K562 (cell line): ENCODE results near the gene BRD4. TPM values are rescaled to one million over a fixed set of nuclear protein-coding genes. Genes with fewer than 3 reads are reported as not detected.

Source experiments
- ATF3 ChIP-seq, 2 experiments: fragments of 450-650 bp in 1 of 2; sonication (generic) in 1 of 2; formaldehyde crosslinking in 1 of 2; IDR thresholded peaks in 1 of 2; conservative IDR thresholded peaks in 1 of 2; 2 replicates each; pipeline versions ENCODE4 v1.6.1 to v1.8.1; 2016 to 2023; ENCODE audit warnings: mild to moderate bottlenecking in 2 of 2, moderate library complexity in 2 of 2, inconsistent platforms in 1 of 2, missing genetic modification reagents in 1 of 2
- CHD4 ChIP-seq: fragments of 200-600 bp; sonication (generic); IDR thresholded peaks from 3 replicates; pipeline ENCODE4 v1.6.1; 2012; ENCODE audit warnings: low read depth, mild to moderate bottlenecking, mixed read lengths, low read length, inconsistent platforms; ENCODE audit not compliant: insufficient read depth, insufficient replicate concordance, poor library complexity, severe bottlenecking
- CTBP1 ChIP-seq: fragments of 450-650 bp; IDR thresholded peaks from 2 replicates; pipeline ENCODE4 v1.6.1; 2016; ENCODE audit warnings: borderline replicate concordance
- JUN ChIP-seq, 2 experiments: sonication (generic) in 1 of 2; formaldehyde crosslinking in 1 of 2; IDR thresholded peaks; 2 replicates each; pipeline versions ENCODE4 v1.6.1 to v1.8.0; 2012 to 2022; ENCODE audit warnings: borderline replicate concordance in 2 of 2, mild to moderate bottlenecking in 2 of 2, improper control_type of control experiment in 1 of 2, low read depth in 1 of 2, low read length in 1 of 2, missing genetic modification reagents in 1 of 2
- JUND ChIP-seq, 2 experiments: IDR thresholded peaks; 2 replicates in 1 of 2; 3 replicates in 1 of 2; pipeline ENCODE4 v1.6.1; 2011; ENCODE audit warnings: borderline replicate concordance in 2 of 2, low read depth in 2 of 2, low read length in 2 of 2, improper control_type of control experiment in 1 of 2, missing biosample characterization in 1 of 2, missing genetic modification characterization in 1 of 2, missing genetic modification reagents in 1 of 2
- MTA3 ChIP-seq: fragments of 450-650 bp; formaldehyde crosslinking; IDR thresholded peaks from 2 replicates; pipeline ENCODE4 v1.6.1; 2017; ENCODE audit warnings: mild to moderate bottlenecking, borderline replicate concordance
- NR2C1 ChIP-seq, 2 experiments: fragments of 450-650 bp; IDR thresholded peaks; 2 replicates each; pipeline ENCODE4 v1.6.1; 2017; ENCODE audit warnings: mild to moderate bottlenecking in 2 of 2, antibody characterized with exemption in 1 of 2, inconsistent platforms in 1 of 2, missing compliant biosample characterization in 1 of 2, missing genetic modification characterization in 1 of 2
- POLR2G ChIP-seq: fragments of 200-400 bp; formaldehyde crosslinking; IDR thresholded peaks from 2 replicates; pipeline ENCODE4 v1.6.1; 2017; ENCODE audit warnings: low read depth, mild to moderate bottlenecking, antibody characterized with exemption, low read length, moderate library complexity
- POLR2H ChIP-seq: IDR thresholded peaks from 2 replicates; pipeline ENCODE4 v1.6.1; 2016; ENCODE audit warnings: missing genetic modification characterization, low read depth, mild to moderate bottlenecking, control low read depth, missing compliant biosample characterization, moderate library complexity
- RAD21 ChIP-seq, 2 experiments: fragments of 250-450 bp in 1 of 2; fragments of 450-650 bp in 1 of 2; sonication (Bioruptor Pico) in 1 of 2; formaldehyde crosslinking in 1 of 2; IDR thresholded peaks in 1 of 2; conservative IDR thresholded peaks in 1 of 2; 2 replicates each; pipeline versions ENCODE4 v1.4.0 to v1.8.0; 2020 to 2022; ENCODE audit warnings: mild to moderate bottlenecking in 2 of 2, moderate library complexity in 1 of 2
- REST ChIP-seq, 2 experiments: fragments of 450-650 bp; formaldehyde crosslinking in 1 of 2; IDR thresholded peaks; 2 replicates each; pipeline versions ENCODE4 v1.4.0 to v1.6.1; 2014 to 2020; ENCODE audit warnings: mild to moderate bottlenecking in 2 of 2, borderline replicate concordance in 1 of 2, low read depth in 1 of 2
- SMARCA4 ChIP-seq: fragments of 450-650 bp; IDR thresholded peaks from 2 replicates; pipeline ENCODE4 v1.6.1; 2016
- SPI1 ChIP-seq: IDR thresholded peaks from 2 replicates; pipeline ENCODE4 v1.6.1; 2011; ENCODE audit warnings: low read depth, low read length, control low read depth, borderline replicate concordance
- polyA plus RNA-seq, 8 experiments: library from polyadenylated mRNA; depleted of rRNA in 4 of 8; stranded (reverse) in 5 of 8; unstranded in 3 of 8; fragments of >200 nt; fragmentation: Nextera tagmentation in 2 of 8; fragmentation: Illumina TruSeq in 1 of 8; extraction: Ambion mirVana in 2 of 8; extraction: Trizol in 1 of 8; gene quantifications; 2 replicates each; pipeline versions ENCODE4 v1.2.1 to v1.2.3, GENCODE V29; 2011 to 2014; ENCODE audit warnings: inconsistent platforms in 1 of 8, missing spikeins in 1 of 8
- total RNA-seq, 7 experiments: library from RNA; depleted of rRNA in 6 of 7; stranded (reverse); fragments of >200 nt in 6 of 7; fragmentation: Illumina TruSeq in 2 of 7; extraction: Trizol in 2 of 7; gene quantifications; 2 replicates each; pipeline versions ENCODE4 v1.2.1 to v1.2.3, GENCODE V29; 2011 to 2021; ENCODE audit warnings: low replicate concordance in 1 of 7

The BRD4 gene
- total and polyA plus RNA-seq, 9 of the 15 experiments (the other 6 are each of a cell fraction or from before 2014, with no cell fraction given) = 1.8 to 105 (median 15.6) TPM

GRCh38 chr19:15280915-15281683 is 51.2 kb downstream of the BRD4 start (continued):
- TF ChIP-seq REST (IDR thresholded peaks at IDR 0.05; ENCODE audit: borderline replicate concordance) (peak; percentile 86), REST (CRISPR knock-in tag; IDR thresholded peaks at IDR 0.05; ENCODE audit: low read depth) (no peak), CHD4 (no peak), JUN (IDR thresholded peaks at IDR 0.05; ENCODE audit: borderline replicate concordance, low read depth, low read length) (peak; percentile 18; the same call in 1 of the 2 replicates), JUN (CRISPR knock-in tag; IDR thresholded peaks at IDR 0.05; ENCODE audit: borderline replicate concordance) (no peak), POLR2H (tag) (peak; percentile 55; the same call in 1 of the 2 replicates), SMARCA4 (peak; percentile 33; the same call in 1 of the 2 replicates), ATF3 (IDR thresholded peaks at IDR 0.05) (peak; percentile 57; the same call in 1 of the 2 replicates), ATF3 (CRISPR knock-in tag; conservative IDR thresholded peaks at IDR 0.05) (no peak), RAD21 (CRISPR knock-in tag; conservative IDR thresholded peaks at IDR 0.05 in 1 of 2, IDR thresholded peaks at IDR 0.05 in 1 of 2) (peak in 1 of 2 experiments; percentile 46; a peak in 2 of 4 replicates), MTA3 (peak; percentile 35; the same call in 1 of the 2 replicates), NR2C1 (IDR thresholded peaks at IDR 0.05) (no peak), NR2C1 (tag; IDR thresholded peaks at IDR 0.05) (no peak), JUND (IDR thresholded peaks at IDR 0.05; ENCODE audit: borderline replicate concordance, low read depth, low read length) (peak; percentile 55; the same call in 1 of the 2 replicates), JUND (tag; IDR thresholded peaks at IDR 0.05; ENCODE audit: borderline replicate concordance, low read depth, low read length) (no peak), CTBP1 (peak; percentile 34), SPI1 (no peak), POLR2G (peak; percentile 60)
